ENCODE data around the gene FOXO1.

Gene FOXO1

GRCh38 chr13:40639221-40639681, 27.2 kb downstream of the FOXO1 start:
- Histone ChIP-seq H3K4me2 (peak overlapping the region; percentile 4 to 73 (median 53); a peak in 21 of 22 replicates), H4K20me1 (peaks cover 0 to 100% (median 70%) of the 10 kb centered on the region in 11 experiments; a peak in 17 of 22 replicates), H3K36me3 (peaks cover 0 to 28% (median 0%) of the 10 kb centered on the region in 11 experiments; a peak in 5 of 22 replicates), H3K27ac (peak overlapping the region in 6 of 11 experiments; percentile 5 to 83 (median 54); a peak in 7 of 22 replicates), H3K4me3 (no peak overlapping the region), H3K4me1 (peaks cover 41 to 79% (median 67%) of the 10 kb centered on the region in 10 experiments), H3K9me3 (replicated peaks in 1 of 11) (0 out of 22 replicates have a peak, but pooled peaks cover 0 to 4% (median 0%) of the 10 kb centered on the region in 11 experiments), H3K9ac (peak overlapping the region in 3 of 11 experiments; percentile 1 to 48 (median 22); a peak in 2 of 22 replicates), H3K27me3 (no peaks in the 10 kb centered on the region)
- no peak for TF ChIP-seq Cebpa-rat (IDR thresholded peaks at IDR 0.05)

- Histone ChIP-seq H3K4me2 (peak overlapping the region; percentile 8 to 73 (median 37); a peak in 17 of 22 replicates), H4K20me1 (peaks cover 0 to 100% (median 55%) of the 10 kb centered on the region in 11 experiments; a peak in 17 of 22 replicates), H3K27me3 (no peaks in the 10 kb centered on the region), H3K4me3 (no peak overlapping the region), H3K9ac (no peak overlapping the region), H3K36me3 (peaks cover 0 to 31% (median 9%) of the 10 kb centered on the region in 11 experiments; a peak in 11 of 22 replicates), H3K9me3 (replicated peaks in 1 of 11) (peaks cover 0 to 16% (median 0%) of the 10 kb centered on the region in 11 experiments; a peak in 4 of 22 replicates), H3K4me1 (peaks cover 41 to 75% (median 62%) of the 10 kb centered on the region in 10 experiments), H3K27ac (peak overlapping the region in 1 of 11 experiments; percentile 83; a peak in 1 of 22 replicates)
- no peak for TF ChIP-seq Cebpa-rat (IDR thresholded peaks at IDR 0.05)
These were observed 28.8 kb downstream of the FOXO1 start for GRCh38 chr13:40637643-40638042.

- Histone ChIP-seq H3K4me1 (peaks cover 47 to 69% (median 59%) of the 10 kb centered on the region in 10 experiments), H4K20me1 (peaks cover 0 to 99% (median 33%) of the 10 kb centered on the region in 11 experiments; a peak in 17 of 22 replicates), H3K27ac (no peak overlapping the region), H3K4me3 (no peak overlapping the region), H3K4me2 (peak overlapping the region in 3 of 11 experiments; percentile 1 to 13 (median 7); a peak in 2 of 22 replicates), H3K36me3 (peaks cover 0 to 37% (median 16%) of the 10 kb centered on the region in 11 experiments; a peak in 12 of 22 replicates), H3K9ac (no peak overlapping the region), H3K27me3 (no peaks in the 10 kb centered on the region), H3K9me3 (replicated peaks in 1 of 11) (peaks cover 0 to 17% (median 0%) of the 10 kb centered on the region in 11 experiments; a peak in 4 of 22 replicates)
- no peak for TF ChIP-seq Cebpa-rat (IDR thresholded peaks at IDR 0.05)
These were observed 31.0 kb downstream of the FOXO1 start for GRCh38 chr13:40635315-40635995.

- H3K4me3 ChIP-seq, result no peak overlapping the region
- peaks cover 0 to 47% (median 23%) of the 10 kb centered on the region in 11 experiments; a peak in 12 of 22 replicates for H3K36me3 ChIP-seq
- no peaks in the 10 kb centered on the region for H3K27me3 ChIP-seq
- H3K4me1 ChIP-seq, result peaks cover 38 to 56% (median 47%) of the 10 kb centered on the region in 10 experiments
- no peak overlapping the region for H3K27ac ChIP-seq
- no peak for TF ChIP-seq Cebpa-rat (IDR thresholded peaks at IDR 0.05)
- peaks cover 0 to 99% (median 32%) of the 10 kb centered on the region in 11 experiments; a peak in 18 of 22 replicates for H4K20me1 ChIP-seq
- H3K9ac ChIP-seq, result no peak overlapping the region
- H3K9me3 ChIP-seq (replicated peaks in 1 of 11), result peaks cover 0 to 17% (median 0%) of the 10 kb centered on the region in 11 experiments; a peak in 4 of 22 replicates
- H3K4me2 ChIP-seq, result no peak overlapping the region
These were observed 33.5 kb downstream of the FOXO1 start for GRCh38 chr13:40632915-40633314.

- Histone ChIP-seq H3K27me3 (no peaks in the 10 kb centered on the region), H3K9ac (no peak overlapping the region), H3K4me1 (peaks cover 36 to 61% (median 50%) of the 10 kb centered on the region in 10 experiments), H3K36me3 (peaks cover 0 to 55% (median 23%) of the 10 kb centered on the region in 11 experiments; a peak in 12 of 22 replicates), H3K4me2 (peak overlapping the region in 9 of 11 experiments; percentile 13 to 92 (median 76); a peak in 13 of 22 replicates), H4K20me1 (peaks cover 0 to 99% (median 32%) of the 10 kb centered on the region in 11 experiments; a peak in 18 of 22 replicates), H3K9me3 (replicated peaks in 1 of 11) (peaks cover 0 to 17% (median 0%) of the 10 kb centered on the region in 11 experiments; a peak in 4 of 22 replicates), H3K4me3 (no peak overlapping the region), H3K27ac (no peak overlapping the region)
- no peak for TF ChIP-seq Cebpa-rat (IDR thresholded peaks at IDR 0.05)
These were observed 34.8 kb downstream of the FOXO1 start for GRCh38 chr13:40631605-40632004.

- H3K4me1 ChIP-seq, result peaks cover 40 to 64% (median 54%) of the 10 kb centered on the region in 10 experiments
- peak overlapping the region; percentile 29 to 76 (median 60); a peak in 18 of 22 replicates for H3K27ac ChIP-seq
- H3K9me3 ChIP-seq (replicated peaks in 1 of 11), result peaks cover 0 to 17% (median 0%) of the 10 kb centered on the region in 11 experiments; a peak in 4 of 22 replicates
- H3K4me3 ChIP-seq, result no peak overlapping the region; a peak in 1 of 20 replicates
- peak overlapping the region in 10 of 11 experiments; percentile 7 to 63 (median 40); a peak in 12 of 22 replicates for H3K9ac ChIP-seq
- H3K4me2 ChIP-seq, result peak overlapping the region; percentile 60 to 92 (median 79)
- no peaks in the 10 kb centered on the region for H3K27me3 ChIP-seq
- TF ChIP-seq Cebpa-rat (IDR thresholded peaks at IDR 0.05), result no peak
- peaks cover 0 to 99% (median 38%) of the 10 kb centered on the region in 11 experiments; a peak in 16 of 22 replicates for H4K20me1 ChIP-seq
- H3K36me3 ChIP-seq, result peaks cover 0 to 53% (median 23%) of the 10 kb centered on the region in 11 experiments; a peak in 12 of 22 replicates
These were observed 36.6 kb downstream of the FOXO1 start for GRCh38 chr13:40629678-40630384.

- no peak for TF ChIP-seq Cebpa-rat (IDR thresholded peaks at IDR 0.05)
- Histone ChIP-seq H3K4me3 (no peak overlapping the region), H3K4me1 (peaks cover 38 to 65% (median 48%) of the 10 kb centered on the region in 10 experiments), H3K27me3 (no peaks in the 10 kb centered on the region), H4K20me1 (peaks cover 0 to 100% (median 32%) of the 10 kb centered on the region in 11 experiments; a peak in 15 of 22 replicates), H3K9me3 (replicated peaks in 1 of 11) (peaks cover 0 to 3% (median 0%) of the 10 kb centered on the region in 11 experiments; a peak in 1 of 22 replicates), H3K36me3 (peaks cover 0 to 37% (median 12%) of the 10 kb centered on the region in 11 experiments; a peak in 11 of 22 replicates), H3K27ac (no peak overlapping the region), H3K4me2 (peak overlapping the region in 10 of 11 experiments; percentile 7 to 62 (median 33); a peak in 14 of 22 replicates), H3K9ac (no peak overlapping the region)
These were observed 39.5 kb downstream of the FOXO1 start for GRCh38 chr13:40626977-40627376.

GRCh38 chr13:40626561-40626960, 39.9 kb downstream of the FOXO1 start:
- H3K4me3 ChIP-seq, result no peak overlapping the region
- H3K27me3 ChIP-seq, result no peaks in the 10 kb centered on the region
- H3K27ac ChIP-seq, result no peak overlapping the region
- H4K20me1 ChIP-seq, result peaks cover 0 to 100% (median 32%) of the 10 kb centered on the region in 11 experiments; a peak in 15 of 22 replicates
- peaks cover 35 to 61% (median 44%) of the 10 kb centered on the region in 10 experiments for H3K4me1 ChIP-seq
- no peak overlapping the region for H3K9ac ChIP-seq
- no peaks in the 10 kb centered on the region for H3K9me3 ChIP-seq (replicated peaks in 1 of 11)
- peak overlapping the region in 10 of 11 experiments; percentile 7 to 62 (median 33); a peak in 15 of 22 replicates for H3K4me2 ChIP-seq
- peaks cover 0 to 37% (median 12%) of the 10 kb centered on the region in 11 experiments; a peak in 11 of 22 replicates for H3K36me3 ChIP-seq
- no peak for TF ChIP-seq Cebpa-rat (IDR thresholded peaks at IDR 0.05)
